SK-N-SH treated with all-trans-retinoic acid at 6 μM for 48 hours (cell line): ENCODE results near the gene PDE9A.

Experiments
- ATAC-seq: fragments of 200-7000 bp; cut with Tn5 transposase; 3 replicates; pipeline ENCODE4 v1.9.1; 2020; ENCODE audit warnings: mild to moderate bottlenecking, moderate library complexity
- ARNTL ChIP-seq: fragments of 450-650 bp; formaldehyde crosslinking; IDR thresholded peaks from 2 replicates; pipeline ENCODE4 v1.5.0; 2020; ENCODE audit warnings: low read depth, mild to moderate bottlenecking, moderate library complexity, borderline replicate concordance
- BACH2 ChIP-seq: fragments of 250-450 bp; sonication (Bioruptor Pico); IDR thresholded peaks from 2 replicates; pipeline ENCODE4 v1.9.0; 2021; ENCODE audit warnings: mild to moderate bottlenecking, borderline replicate concordance
- CREB5 ChIP-seq: fragments of 250-450 bp; sonication (Bioruptor Pico); IDR thresholded peaks from 2 replicates; pipeline ENCODE4 v1.5.1; 2020; ENCODE audit warnings: low read depth, mild to moderate bottlenecking, moderate library complexity
- CSDC2 ChIP-seq: fragments of 250-450 bp; sonication (Bioruptor Pico); IDR thresholded peaks from 2 replicates; pipeline ENCODE4 v1.5.0; 2020; ENCODE audit warnings: mild to moderate bottlenecking, moderate library complexity
- ESRRG ChIP-seq: fragments of 250-450 bp; sonication (Bioruptor Pico); IDR thresholded peaks from 2 replicates; pipeline ENCODE4 v1.6.1; 2021; ENCODE audit warnings: mild to moderate bottlenecking
- GLIS3 ChIP-seq: fragments of 250-450 bp; sonication (Bioruptor Pico); IDR thresholded peaks from 2 replicates; pipeline ENCODE4 v1.5.0; 2020; ENCODE audit warnings: mild to moderate bottlenecking, moderate library complexity
- ISL1 ChIP-seq: fragments of 250-450 bp; sonication (Bioruptor Pico); IDR thresholded peaks from 2 replicates; pipeline ENCODE4 v2.1.2; 2022; ENCODE audit warnings: mild to moderate bottlenecking, moderate library complexity
- OSR1 ChIP-seq: fragments of 250-450 bp; sonication (Bioruptor Pico); IDR thresholded peaks from 2 replicates; pipeline ENCODE4 v1.8.0; 2022; ENCODE audit warnings: moderate library complexity, mild to moderate bottlenecking, inconsistent platforms
- POU6F1 ChIP-seq: fragments of 250-450 bp; sonication (Bioruptor Pico); IDR thresholded peaks from 2 replicates; pipeline ENCODE4 v1.8.0; 2021; ENCODE audit warnings: low read depth, mild to moderate bottlenecking, moderate library complexity, borderline replicate concordance
- PPARA ChIP-seq: fragments of 250-450 bp; sonication (Bioruptor Pico); IDR thresholded peaks from 2 replicates; pipeline ENCODE4 v1.5.0; 2020; ENCODE audit warnings: mild to moderate bottlenecking, borderline replicate concordance
- RARB ChIP-seq: fragments of 250-450 bp; sonication (Bioruptor Pico); IDR thresholded peaks from 2 replicates; pipeline ENCODE4 v1.8.0; 2021; ENCODE audit warnings: mild to moderate bottlenecking, moderate library complexity
- SNAI2 ChIP-seq: fragments of 250-450 bp; sonication (Bioruptor Pico); IDR thresholded peaks from 2 replicates; pipeline ENCODE4 v1.5.0; 2020; ENCODE audit warnings: mild to moderate bottlenecking, moderate library complexity
- TOX ChIP-seq: fragments of 250-450 bp; sonication (Bioruptor Pico); IDR thresholded peaks from 2 replicates; pipeline ENCODE4 v1.8.0; 2021; ENCODE audit warnings: mild to moderate bottlenecking, moderate library complexity, borderline replicate concordance
- TSHZ2 ChIP-seq: fragments of 250-450 bp; sonication (Bioruptor Pico); IDR thresholded peaks from 2 replicates; pipeline ENCODE4 v1.5.0; 2020; ENCODE audit warnings: mild to moderate bottlenecking, moderate library complexity
- ZC3H10 ChIP-seq: fragments of 250-450 bp; sonication (Bioruptor Pico); IDR thresholded peaks from 2 replicates; pipeline ENCODE4 v1.5.1; 2021; ENCODE audit warnings: mild to moderate bottlenecking, moderate library complexity
- ZFP3 ChIP-seq: fragments of 250-450 bp; sonication (Bioruptor Pico); IDR thresholded peaks from 2 replicates; pipeline ENCODE4 v1.5.0; 2020; ENCODE audit warnings: mild to moderate bottlenecking, moderate library complexity
- ZFP30 ChIP-seq: fragments of 450-650 bp; formaldehyde crosslinking; IDR thresholded peaks from 2 replicates; pipeline ENCODE4 v1.5.0; 2022; ENCODE audit warnings: mild to moderate bottlenecking, moderate library complexity
- ZNF565 ChIP-seq: fragments of 450-650 bp; formaldehyde crosslinking; conservative IDR thresholded peaks from 2 replicates; pipeline ENCODE4 v1.5.0; 2020; ENCODE audit warnings: low read depth, mild to moderate bottlenecking, moderate library complexity
- ZNF70 ChIP-seq: fragments of 450-650 bp; formaldehyde crosslinking; IDR thresholded peaks from 2 replicates; pipeline ENCODE4 v1.5.0; 2020; ENCODE audit warnings: mild to moderate bottlenecking, moderate library complexity
- ZNF8 ChIP-seq: fragments of 450-650 bp; formaldehyde crosslinking; IDR thresholded peaks from 2 replicates; pipeline ENCODE4 v1.5.0; 2020; ENCODE audit warnings: mild to moderate bottlenecking, moderate library complexity
- TF ChIP-seq, protein P1 (sequence below): fragments of 250-450 bp; sonication (Bioruptor Pico); IDR thresholded peaks from 2 replicates; pipeline ENCODE4 v1.8.0; 2020; ENCODE audit warnings: mild to moderate bottlenecking, moderate library complexity, borderline replicate concordance
- TF ChIP-seq, protein P2 (sequence below): fragments of 250-450 bp; sonication (Bioruptor Pico); IDR thresholded peaks from 2 replicates; pipeline ENCODE4 v1.5.1; 2021; ENCODE audit warnings: mild to moderate bottlenecking, moderate library complexity

The PDE9A gene

DNA sequence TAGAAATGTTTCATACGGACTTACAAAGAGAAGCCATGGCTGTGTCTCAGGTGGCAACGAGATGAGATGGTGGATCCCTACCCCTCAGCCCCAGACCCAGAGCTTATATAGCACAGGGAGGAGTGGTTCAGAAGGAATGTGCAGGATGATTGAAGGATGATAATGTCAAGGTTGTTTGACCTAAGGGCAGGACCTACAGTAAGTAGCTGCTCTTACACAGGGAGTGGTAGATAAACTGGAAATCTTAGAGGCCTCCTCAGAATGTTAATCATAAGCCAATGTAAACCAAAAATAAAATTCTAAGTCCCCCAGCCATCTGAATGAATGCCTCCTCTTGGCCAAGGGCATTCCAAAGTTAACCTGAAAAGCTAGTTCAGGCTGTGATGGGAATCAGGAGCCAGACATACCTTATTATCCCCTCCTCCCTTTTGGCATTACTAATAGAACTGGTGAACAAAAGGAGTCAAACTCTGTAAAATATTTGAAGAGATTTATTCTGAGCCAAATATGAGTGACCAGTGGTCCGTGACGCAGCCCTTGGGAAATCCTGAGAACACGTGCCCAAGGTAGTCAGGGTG is 45.8 kb upstream of the PDE9A start (continued):
- no peak for TF ChIP-seq CREB5 (CRISPR knock-in tag)

DNA sequence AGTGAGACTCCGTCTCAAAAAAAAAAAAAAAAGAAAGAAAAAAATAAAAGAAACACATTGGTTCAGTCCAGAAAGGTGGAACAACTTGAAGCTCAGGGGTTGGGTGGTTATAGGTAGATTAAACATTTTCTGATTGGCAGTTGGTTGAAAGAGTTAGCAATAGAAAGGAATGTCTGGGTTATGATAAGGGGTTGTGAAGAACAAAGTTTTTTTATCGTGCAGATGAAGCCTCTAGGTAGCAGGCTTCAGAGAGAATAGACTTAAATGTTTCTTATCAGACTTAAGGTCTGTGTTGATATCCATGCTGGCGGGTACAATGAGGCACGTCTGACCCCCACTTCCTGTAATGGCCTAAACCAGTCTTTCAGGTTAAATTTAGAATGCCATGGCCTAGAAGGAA is 45.0 kb upstream of the PDE9A start:
- ATAC-seq: no peak
- TF ChIP-seq ESRRG (CRISPR knock-in tag) (no peak), OSR1 (CRISPR knock-in tag) (no peak), ISL1 (no peak), ZNF8 (CRISPR knock-in tag) (no peak), ZNF565 (CRISPR knock-in tag) (no peak), PPARA (CRISPR knock-in tag) (no peak), ZFP3 (CRISPR knock-in tag) (no peak), ZFP30 (CRISPR knock-in tag) (no peak), TOX (no peak), GLIS3 (CRISPR knock-in tag) (no peak), CSDC2 (no peak), ZC3H10 (CRISPR knock-in tag) (no peak), POU6F1 (CRISPR knock-in tag) (no peak), RARB (no peak), BACH2 (no peak)
- TF ChIP-seq, protein P1, sequence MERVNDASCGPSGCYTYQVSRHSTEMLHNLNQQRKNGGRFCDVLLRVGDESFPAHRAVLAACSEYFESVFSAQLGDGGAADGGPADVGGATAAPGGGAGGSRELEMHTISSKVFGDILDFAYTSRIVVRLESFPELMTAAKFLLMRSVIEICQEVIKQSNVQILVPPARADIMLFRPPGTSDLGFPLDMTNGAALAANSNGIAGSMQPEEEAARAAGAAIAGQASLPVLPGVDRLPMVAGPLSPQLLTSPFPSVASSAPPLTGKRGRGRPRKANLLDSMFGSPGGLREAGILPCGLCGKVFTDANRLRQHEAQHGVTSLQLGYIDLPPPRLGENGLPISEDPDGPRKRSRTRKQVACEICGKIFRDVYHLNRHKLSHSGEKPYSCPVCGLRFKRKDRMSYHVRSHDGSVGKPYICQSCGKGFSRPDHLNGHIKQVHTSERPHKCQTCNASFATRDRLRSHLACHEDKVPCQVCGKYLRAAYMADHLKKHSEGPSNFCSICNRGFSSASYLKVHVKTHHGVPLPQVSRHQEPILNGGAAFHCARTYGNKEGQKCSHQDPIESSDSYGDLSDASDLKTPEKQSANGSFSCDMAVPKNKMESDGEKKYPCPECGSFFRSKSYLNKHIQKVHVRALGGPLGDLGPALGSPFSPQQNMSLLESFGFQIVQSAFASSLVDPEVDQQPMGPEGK (CRISPR knock-in tag): no peak
- TF ChIP-seq, protein P2, sequence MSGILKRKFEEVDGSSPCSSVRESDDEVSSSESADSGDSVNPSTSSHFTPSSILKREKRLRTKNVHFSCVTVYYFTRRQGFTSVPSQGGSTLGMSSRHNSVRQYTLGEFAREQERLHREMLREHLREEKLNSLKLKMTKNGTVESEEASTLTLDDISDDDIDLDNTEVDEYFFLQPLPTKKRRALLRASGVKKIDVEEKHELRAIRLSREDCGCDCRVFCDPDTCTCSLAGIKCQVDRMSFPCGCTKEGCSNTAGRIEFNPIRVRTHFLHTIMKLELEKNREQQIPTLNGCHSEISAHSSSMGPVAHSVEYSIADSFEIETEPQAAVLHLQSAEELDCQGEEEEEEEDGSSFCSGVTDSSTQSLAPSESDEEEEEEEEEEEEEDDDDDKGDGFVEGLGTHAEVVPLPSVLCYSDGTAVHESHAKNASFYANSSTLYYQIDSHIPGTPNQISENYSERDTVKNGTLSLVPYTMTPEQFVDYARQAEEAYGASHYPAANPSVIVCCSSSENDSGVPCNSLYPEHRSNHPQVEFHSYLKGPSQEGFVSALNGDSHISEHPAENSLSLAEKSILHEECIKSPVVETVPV: no peak

DNA sequence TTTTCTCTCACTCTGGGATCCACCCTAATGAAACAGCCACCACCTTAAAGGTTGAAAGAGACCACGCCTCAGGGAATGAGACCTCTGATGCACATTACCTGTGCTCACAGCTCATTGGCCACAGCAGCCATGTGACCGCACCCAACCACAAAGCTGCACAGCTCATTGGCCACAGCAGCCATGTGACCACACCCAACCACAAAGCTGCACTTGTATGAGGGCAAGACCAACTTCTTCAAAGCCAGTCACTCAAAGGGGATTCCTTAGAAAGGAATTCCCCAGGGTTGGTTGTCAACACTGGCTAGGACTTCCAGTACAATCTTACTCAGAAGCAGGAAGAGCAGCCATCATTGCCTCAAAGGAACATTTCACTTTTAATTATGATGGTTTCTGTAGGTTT is 43.6 kb upstream of the PDE9A start:
- ATAC-seq: no peak
- TF ChIP-seq PPARA (CRISPR knock-in tag) (no peak), ARNTL (CRISPR knock-in tag) (no peak), TOX (no peak), ZNF70 (CRISPR knock-in tag) (no peak), RARB (no peak), OSR1 (CRISPR knock-in tag) (no peak), ZC3H10 (CRISPR knock-in tag) (no peak), ZNF565 (CRISPR knock-in tag) (no peak), ZFP30 (CRISPR knock-in tag) (no peak), ISL1 (no peak), CREB5 (CRISPR knock-in tag) (no peak), BACH2 (no peak), TSHZ2 (CRISPR knock-in tag) (no peak), SNAI2 (CRISPR knock-in tag) (no peak), POU6F1 (CRISPR knock-in tag) (no peak), ZFP3 (CRISPR knock-in tag) (no peak)
- TF ChIP-seq, protein P1 (CRISPR knock-in tag): no peak
- TF ChIP-seq, all 23 proteins: peak for 0
